GM10847 (cell line): ENCODE measurements around the gene PRKAG2.

Source experiments
- POLR2A ChIP-seq: IDR thresholded peaks from 2 replicates; pipeline ENCODE4 v1.6.1; 2011; ENCODE audit not compliant: insufficient read length; ENCODE audit errors: extremely low read depth

PRKAG2 gene

GRCh38 chr7:151723321-151723720 is 153.6 kb downstream of the PRKAG2 start:
- no peak for TF ChIP-seq POLR2A

- no peak for TF ChIP-seq POLR2A
Observed at GRCh38 chr7:151722533-151722932, 154.4 kb downstream of the PRKAG2 start.

- TF ChIP-seq POLR2A, result no peak
Observed at GRCh38 chr7:151721694-151722093, 155.2 kb downstream of the PRKAG2 start.

DNA sequence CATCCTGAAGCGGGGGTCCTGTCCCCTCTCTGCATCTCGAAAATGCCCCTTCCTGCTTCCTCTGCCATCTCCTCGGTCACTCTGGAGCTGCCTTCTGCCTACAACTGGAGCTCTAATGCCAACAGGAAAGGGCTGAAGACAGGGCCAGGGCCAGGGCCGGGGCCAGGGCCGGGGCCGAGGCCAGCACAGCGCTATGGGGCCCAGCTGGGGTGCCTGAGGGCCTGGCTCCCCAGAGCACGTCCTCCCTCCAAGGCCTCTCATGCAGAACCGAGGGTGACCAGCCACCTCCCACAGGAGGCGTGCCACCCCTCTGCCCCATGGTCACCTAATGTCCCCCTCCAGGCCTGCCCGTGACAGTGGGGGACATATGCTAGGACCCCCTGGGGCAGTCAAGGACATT is 155.7 kb downstream of the PRKAG2 start:
- TF ChIP-seq POLR2A, result no peak

GRCh38 chr7:151720280-151720679 is 156.6 kb downstream of the PRKAG2 start:
- no peak for TF ChIP-seq POLR2A

DNA sequence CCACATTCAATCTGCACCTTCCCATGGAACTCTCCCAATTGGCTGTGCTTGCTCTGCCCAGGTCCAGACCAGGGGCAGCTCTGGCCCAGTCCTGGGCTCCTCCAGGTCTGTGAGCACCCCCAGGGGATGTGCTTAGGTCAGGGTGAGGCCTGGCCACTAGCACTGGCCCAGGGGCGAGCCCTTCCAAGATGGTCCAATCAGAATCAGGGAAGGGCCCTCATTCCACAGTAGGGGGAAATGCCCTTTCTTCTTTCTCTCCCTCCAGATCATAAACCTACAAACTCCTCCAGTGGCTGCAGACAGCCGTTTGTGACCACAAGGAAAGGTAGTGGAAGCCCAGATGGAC is 157.0 kb downstream of the PRKAG2 start:
- no peak for TF ChIP-seq POLR2A

- TF ChIP-seq POLR2A, result no peak
Observed at GRCh38 chr7:151719031-151719896, 157.7 kb downstream of the PRKAG2 start.

GRCh38 chr7:151717918-151718317 is 159.0 kb downstream of the PRKAG2 start:
- no peak for TF ChIP-seq POLR2A

DNA sequence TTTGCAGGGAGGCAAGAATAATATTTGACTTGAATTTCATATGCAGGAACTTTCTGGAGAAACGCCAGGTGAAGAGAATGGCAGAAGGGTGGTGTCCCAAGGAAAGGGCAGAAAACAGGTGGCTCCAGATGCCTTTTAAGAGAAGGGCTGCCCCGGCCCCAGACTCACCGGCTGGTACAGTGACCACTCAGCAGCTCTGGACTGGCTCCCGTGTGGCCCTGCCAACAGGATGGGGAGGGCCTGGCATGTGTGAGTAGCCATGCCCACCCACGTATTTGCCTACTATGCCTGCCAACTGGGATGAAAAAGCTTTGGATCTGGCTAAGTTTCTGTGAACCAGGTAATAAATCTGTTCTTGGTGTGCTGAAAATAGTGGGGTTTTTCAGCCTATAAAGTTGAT is 159.5 kb downstream of the PRKAG2 start:
- no peak for TF ChIP-seq POLR2A

DNA sequence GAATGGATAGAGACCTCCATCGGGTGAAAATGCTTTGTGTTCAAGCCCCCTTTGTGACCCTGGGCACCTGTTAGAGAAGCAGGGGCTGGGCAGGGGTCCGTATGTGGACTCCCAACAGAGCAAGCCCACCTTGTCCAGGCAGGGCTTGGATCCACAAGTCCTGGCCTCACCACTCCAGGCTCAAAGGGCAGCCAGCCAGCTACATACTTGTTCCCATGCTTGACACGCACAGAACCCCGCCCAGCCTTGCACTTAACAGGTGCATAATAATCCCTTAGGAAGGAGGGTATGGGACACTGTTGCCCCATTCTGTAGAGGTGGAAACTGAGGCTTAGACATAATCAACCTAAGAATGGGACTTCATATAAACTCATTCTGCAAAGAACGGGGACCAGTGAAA is 160.6 kb downstream of the PRKAG2 start:
- TF ChIP-seq POLR2A, result no peak

DNA sequence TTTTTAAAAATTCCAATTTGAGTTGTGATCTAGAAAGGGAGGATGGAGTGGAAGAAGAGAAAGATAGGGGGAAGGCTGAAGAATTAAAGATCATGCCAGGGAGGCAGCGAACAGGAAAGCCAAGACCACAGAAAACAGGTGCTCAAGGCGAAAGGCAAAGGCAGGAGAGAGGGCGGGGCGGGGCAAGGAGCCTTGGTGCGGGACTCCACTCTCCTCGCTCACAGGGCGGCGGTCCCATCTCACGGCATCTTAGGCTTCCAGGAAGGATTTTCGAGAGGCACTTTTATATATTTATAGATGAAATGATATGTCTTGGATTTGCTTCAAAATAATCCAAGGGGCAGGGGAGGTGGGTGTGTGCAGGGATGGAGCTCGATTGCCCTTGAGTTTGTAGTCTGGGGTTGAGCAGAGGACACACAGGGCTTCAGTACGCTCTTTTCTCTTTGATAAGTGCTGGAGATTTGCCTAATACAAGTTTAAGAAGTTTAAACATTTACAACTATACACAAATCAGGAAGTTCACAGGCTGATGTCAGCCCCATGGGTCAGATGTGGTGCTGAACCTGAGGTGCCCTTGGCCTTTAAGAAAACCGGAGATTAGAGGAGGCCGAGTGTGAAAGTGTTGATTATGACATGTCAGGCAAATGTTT is 161.1 kb downstream of the PRKAG2 start:
- no peak for TF ChIP-seq POLR2A

GRCh38 chr7:151714201-151714600 is 162.7 kb downstream of the PRKAG2 start:
- TF ChIP-seq POLR2A, result no peak

DNA sequence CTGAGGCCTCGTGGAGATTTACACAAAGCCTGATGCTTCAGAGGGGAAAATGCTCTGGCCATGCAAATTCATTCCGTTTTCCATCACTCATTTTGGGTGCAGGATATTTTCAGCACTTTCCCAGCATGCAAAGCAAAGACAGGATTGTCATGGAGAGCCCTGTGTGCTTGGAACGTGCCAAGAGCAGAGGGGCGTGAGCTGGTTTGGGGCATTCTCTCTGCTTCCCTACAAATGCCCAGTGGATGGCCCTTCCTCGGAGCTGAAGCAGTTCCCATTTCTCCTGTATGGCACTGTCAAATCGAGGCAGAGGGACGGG is 164.1 kb downstream of the PRKAG2 start:
- no peak for TF ChIP-seq POLR2A

GRCh38 chr7:151711906-151712809 is 164.8 kb downstream of the PRKAG2 start:
- TF ChIP-seq POLR2A, result no peak

DNA sequence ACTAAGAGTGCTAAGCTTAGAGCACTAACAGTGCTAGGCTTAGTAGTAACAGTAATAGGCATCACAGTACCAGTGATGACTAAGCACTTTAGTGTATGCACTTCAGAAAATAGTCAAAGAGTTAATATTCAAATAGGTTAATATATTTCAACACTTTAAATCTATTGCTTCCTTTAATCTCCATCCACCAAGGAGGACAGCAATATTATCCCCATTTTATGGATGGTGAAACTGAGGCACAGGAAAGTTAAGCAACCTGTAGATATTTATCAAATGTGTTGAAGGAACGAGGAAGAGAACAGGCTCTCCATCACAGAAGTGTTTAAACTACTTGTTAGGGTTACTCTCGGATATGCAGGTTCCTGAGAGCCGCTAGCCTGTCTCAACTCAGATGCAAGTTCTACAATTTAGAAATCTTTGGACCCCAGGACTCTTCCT is 165.5 kb downstream of the PRKAG2 start:
- no peak for TF ChIP-seq POLR2A
